LNCAP (cell line): ENCODE results near the gene FAM193B.

ENCODE experiments used
- CTCF ChIP-seq: fragments of 450-650 bp; IDR thresholded peaks from 2 replicates; pipeline ENCODE4 v1.5.1; 2017; ENCODE audit warnings: mild to moderate bottlenecking

The FAM193B gene

GRCh38 chr5:177575488-177575887 is 21.1 kb upstream of the FAM193B start:
- TF ChIP-seq CTCF = no peak

DNA sequence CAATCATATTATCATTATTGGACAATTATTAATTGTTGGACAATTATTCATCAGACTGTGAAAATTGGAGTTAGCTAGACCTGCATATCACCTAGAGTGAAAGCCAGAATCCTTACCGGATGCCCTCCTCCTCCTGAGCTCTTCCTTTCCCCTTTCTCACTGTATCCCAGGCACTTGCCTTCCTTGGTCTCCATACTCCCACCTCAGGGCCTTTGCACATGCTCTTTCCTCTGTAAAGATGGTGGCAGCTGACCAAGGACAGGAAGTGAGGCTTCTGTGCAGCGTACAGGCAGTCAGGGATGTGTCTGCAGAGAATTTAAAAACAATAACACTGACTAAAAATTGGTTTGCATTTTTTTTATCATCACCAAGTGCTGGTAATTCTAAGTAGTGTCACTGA is 15.5 kb upstream of the FAM193B start:
- no peak for TF ChIP-seq CTCF

- no peak for TF ChIP-seq CTCF
These were observed 14.0 kb upstream of the FAM193B start for GRCh38 chr5:177568326-177568725.

DNA sequence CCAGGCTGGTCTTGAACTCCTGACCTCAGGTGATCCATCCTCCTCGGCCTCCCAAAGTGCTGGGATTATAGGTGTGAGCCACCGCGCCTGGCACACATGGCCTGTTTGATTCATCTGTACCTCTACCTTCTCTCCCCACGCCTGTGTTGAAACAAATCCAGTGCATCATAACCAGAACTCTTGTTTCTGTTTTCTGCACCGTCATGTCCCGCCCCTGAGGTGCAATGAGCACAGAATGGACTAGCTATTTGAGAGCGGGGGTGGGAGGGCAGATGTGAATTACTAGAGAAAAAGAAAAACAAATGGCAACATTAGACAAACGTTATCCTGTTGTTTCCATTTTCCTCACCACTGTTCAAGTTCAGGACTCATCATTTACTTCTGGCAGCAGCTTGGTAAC is 10.7 kb upstream of the FAM193B start:
- no peak for TF ChIP-seq CTCF

DNA sequence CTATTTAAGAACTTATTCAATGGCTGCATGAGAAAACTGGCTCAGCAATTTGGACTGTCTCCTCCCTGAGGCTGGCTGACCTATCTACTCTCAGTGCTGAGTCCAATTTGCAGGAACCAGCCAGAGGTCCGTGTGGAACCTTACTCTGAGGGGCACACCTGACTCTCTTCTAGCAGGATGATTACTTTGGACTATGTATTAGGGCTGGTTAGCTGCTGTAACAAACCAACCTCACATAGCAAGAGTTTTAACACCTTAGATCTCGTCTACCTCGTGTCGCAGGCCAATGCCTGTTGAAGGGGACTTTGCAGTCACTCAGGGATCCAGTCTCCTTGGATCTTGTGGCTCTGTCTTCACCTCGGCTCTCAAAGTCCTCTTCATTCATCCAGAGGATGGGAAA is 3.4 kb upstream of the FAM193B start:
- TF ChIP-seq CTCF = no peak

- no peak for TF ChIP-seq CTCF
These were observed 2.8 kb upstream of the FAM193B start for GRCh38 chr5:177557041-177557647.

DNA sequence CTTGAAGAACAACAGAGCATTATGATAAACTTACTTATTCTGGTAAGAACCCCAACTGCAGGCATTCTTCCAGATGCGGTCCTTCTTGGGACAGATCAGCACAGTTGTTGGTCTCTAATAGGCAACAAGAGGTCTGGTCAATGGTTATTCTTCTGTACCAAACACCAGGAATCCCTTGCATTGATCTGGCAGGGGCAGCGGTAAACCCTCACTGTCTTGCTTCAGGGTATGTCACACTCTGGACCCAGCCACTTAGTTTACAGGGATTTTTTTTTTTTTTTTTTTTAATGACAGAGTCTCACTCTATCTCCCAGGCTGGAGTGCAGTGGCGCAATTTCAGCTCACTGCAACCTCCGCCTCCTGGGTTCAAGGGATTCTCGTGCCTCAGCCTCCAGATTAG is 1.3 kb upstream of the FAM193B start:
- TF ChIP-seq CTCF = no peak

DNA sequence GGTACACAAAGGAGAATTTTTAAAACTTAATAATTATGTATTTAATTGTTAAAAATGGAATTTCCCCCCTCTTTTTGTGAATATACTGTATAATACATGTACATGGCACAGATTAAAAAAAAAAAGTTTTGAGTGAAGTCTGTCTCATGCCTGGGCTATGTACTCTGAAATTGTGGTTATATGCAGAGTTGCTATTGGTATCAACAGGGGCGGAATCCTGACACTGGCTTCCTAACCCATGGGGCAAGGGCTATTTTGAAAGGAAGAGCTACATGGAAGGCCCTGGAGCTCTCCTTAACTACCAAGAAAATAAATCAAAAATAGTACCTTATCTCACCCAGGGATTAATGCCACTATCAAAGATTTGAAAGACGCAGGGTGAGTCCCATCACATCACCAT is 865 bp upstream of the FAM193B start:
- TF ChIP-seq CTCF = no peak
